H1 (cell line): ENCODE results near the gene CDC42EP1. TPM values are rescaled to one million over a fixed set of nuclear protein-coding genes. Genes with fewer than 3 reads are reported as not detected.

ENCODE experiments used
- SIN3A ChIP-seq, 2 experiments: IDR thresholded peaks in 1 of 2; conservative IDR thresholded peaks in 1 of 2; 2 replicates each; pipeline ENCODE4 v1.6.1; 2011 to 2012; ENCODE audit warnings: low read length in 2 of 2, improper control_type of control experiment in 1 of 2, low read depth in 1 of 2, mild to moderate bottlenecking in 1 of 2
- SUZ12 ChIP-seq: fragments of 200-600 bp; sonication (generic); IDR thresholded peaks from 2 replicates; pipeline ENCODE4 v1.6.1; 2012; ENCODE audit warnings: mild to moderate bottlenecking, inconsistent platforms, low read length, moderate library complexity, mixed read lengths
- polyA plus RNA-seq, 7 experiments: library from polyadenylated mRNA; depleted of rRNA in 3 of 7; stranded (reverse) in 5 of 7; unstranded in 2 of 7; fragments of >200 nt in 5 of 7; fragments of 200-250 nt in 2 of 7; gene quantifications; 1 replicate in 5 of 7; 2 replicates in 1 of 7; 4 replicates in 1 of 7; pipeline versions ENCODE4 v1.2.1 to v1.2.3, GENCODE V29; 2011 to 2013; ENCODE audit warnings: missing spikeins in 2 of 7, mixed read lengths in 2 of 7
- total RNA-seq: library from RNA; stranded (reverse); fragmentation: NEBNext Ultra II Directional; extraction: Animal tissue kit (Norgen Biotek cat#: 25700); gene quantifications from 2 replicates; pipeline ENCODE4 v1.2.1, GENCODE V29; 2021
- TF ChIP-seq, protein P1 (sequence below): IDR thresholded peaks from 2 replicates; pipeline ENCODE4 v1.6.1; 2012; ENCODE audit warnings: low read length, inconsistent platforms

Gene CDC42EP1
- total and polyA plus RNA-seq, 2 of the 8 experiments (the other 6 are each of a cell fraction or from before 2014, with no cell fraction given) = 8.3 to 11.2 TPM

- TF ChIP-seq, protein P1, sequence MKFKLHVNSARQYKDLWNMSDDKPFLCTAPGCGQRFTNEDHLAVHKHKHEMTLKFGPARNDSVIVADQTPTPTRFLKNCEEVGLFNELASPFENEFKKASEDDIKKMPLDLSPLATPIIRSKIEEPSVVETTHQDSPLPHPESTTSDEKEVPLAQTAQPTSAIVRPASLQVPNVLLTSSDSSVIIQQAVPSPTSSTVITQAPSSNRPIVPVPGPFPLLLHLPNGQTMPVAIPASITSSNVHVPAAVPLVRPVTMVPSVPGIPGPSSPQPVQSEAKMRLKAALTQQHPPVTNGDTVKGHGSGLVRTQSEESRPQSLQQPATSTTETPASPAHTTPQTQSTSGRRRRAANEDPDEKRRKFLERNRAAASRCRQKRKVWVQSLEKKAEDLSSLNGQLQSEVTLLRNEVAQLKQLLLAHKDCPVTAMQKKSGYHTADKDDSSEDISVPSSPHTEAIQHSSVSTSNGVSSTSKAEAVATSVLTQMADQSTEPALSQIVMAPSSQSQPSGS = no peak
- TF ChIP-seq SIN3A (conservative IDR thresholded peaks at IDR 0.05 in 1 of 2, IDR thresholded peaks at IDR 0.05 in 1 of 2; ENCODE audit: low read depth in 1 of 2, low read length in 2 of 2) = no peak
- TF ChIP-seq SUZ12 = peak; percentile 70
Measured at GRCh38 chr22:37518509-37519267, 41.6 kb upstream of the CDC42EP1 start (continued).
